ENCODE data around the gene C10orf143. TPM values are rescaled to one million over a fixed set of nuclear protein-coding genes. Genes with fewer than 3 reads are reported as not detected.

The C10orf143 gene
- total RNA-seq, 3 donors from 2014 or later (not counting 1 experiment from before 2014, with no cell fraction given) = 7.1 to 10.9 (median 8.2) TPM

GRCh38 chr10:130027716-130028464 is 82.7 kb downstream of the C10orf143 start:
- Histone ChIP-seq H3K4me3 (ENCODE audit: low read length) (no peak overlapping the region), H3K27me3 (ENCODE audit: control insufficient read depth, insufficient read depth, low read length) (no peaks in the 10 kb centered on the region), H3K36me3 (ENCODE audit: control insufficient read depth, insufficient read depth, low read length) (no peaks in the 10 kb centered on the region), H3K4me1 (ENCODE audit: control insufficient read depth, insufficient read depth, low read length) (no peaks in the 10 kb centered on the region), H3K9me3 (ENCODE audit: control insufficient read depth, insufficient read depth, low read length) (no peaks in the 10 kb centered on the region), H3K27ac (ENCODE audit: low read length) (no peak overlapping the region)
- Mint-ChIP-seq H3K36me3 (no peaks in the 10 kb centered on the region), H3K27ac (no peak overlapping the region), H3K9me3 (no peaks in the 10 kb centered on the region), H3K4me3 (no peak overlapping the region), H3K4me1 (no peaks in the 10 kb centered on the region), H3K27me3 (ENCODE audit: low read depth in 2 of 2) (no peaks in the 10 kb centered on the region)
- WGBS (ENCODE audit: insufficient coverage) = 89% methylated on average over 27 of the region's 27 CpGs
- DNase-seq (no peak), ATAC-seq (no peak)
- TF ChIP-seq, protein P1, sequence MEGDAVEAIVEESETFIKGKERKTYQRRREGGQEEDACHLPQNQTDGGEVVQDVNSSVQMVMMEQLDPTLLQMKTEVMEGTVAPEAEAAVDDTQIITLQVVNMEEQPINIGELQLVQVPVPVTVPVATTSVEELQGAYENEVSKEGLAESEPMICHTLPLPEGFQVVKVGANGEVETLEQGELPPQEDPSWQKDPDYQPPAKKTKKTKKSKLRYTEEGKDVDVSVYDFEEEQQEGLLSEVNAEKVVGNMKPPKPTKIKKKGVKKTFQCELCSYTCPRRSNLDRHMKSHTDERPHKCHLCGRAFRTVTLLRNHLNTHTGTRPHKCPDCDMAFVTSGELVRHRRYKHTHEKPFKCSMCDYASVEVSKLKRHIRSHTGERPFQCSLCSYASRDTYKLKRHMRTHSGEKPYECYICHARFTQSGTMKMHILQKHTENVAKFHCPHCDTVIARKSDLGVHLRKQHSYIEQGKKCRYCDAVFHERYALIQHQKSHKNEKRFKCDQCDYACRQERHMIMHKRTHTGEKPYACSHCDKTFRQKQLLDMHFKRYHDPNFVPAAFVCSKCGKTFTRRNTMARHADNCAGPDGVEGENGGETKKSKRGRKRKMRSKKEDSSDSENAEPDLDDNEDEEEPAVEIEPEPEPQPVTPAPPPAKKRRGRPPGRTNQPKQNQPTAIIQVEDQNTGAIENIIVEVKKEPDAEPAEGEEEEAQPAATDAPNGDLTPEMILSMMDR (IDR thresholded peaks at IDR 0.05) = no peak
- intact Hi-C loops (cut with micrococcal nuclease) = no loop called here

DNA sequence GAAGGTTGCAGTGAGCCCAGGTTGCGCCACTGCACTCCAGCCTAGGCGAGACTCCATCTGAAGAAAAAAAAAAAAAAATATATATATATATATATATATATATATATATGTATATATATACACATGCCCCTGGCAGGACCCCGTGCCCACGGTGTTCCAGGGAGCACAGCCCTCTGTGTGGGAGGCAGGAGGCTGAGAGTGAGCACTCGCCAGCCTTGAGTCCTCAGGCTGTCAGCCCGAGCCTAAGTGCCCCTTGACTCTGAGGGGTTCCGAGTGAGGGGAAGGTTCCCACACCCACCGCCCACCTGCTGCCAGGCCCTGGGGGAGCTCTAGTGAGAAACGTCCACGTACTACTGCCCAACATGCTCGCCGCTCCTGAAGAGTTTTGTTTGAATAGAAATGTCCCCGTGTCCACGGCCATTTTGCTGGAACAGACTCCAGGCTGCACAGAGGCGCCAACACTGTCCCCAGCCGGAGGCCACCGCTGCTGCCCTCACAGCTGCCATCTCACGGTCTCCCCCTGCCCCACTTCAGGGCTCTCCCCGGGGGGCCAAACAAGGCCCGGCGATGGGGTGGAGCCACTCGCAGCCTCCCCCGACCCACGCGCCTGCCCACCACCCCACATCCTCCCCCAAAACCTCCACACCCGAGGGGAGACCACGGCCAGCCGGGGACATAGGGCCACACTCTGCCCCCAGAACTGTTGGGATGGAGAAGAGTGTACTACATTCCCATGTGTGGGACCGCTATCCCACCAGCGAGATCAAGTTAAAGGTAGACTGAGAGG is 83.8 kb downstream of the C10orf143 start:
- H3K4me3 Mint-ChIP-seq = no peak overlapping the region
- TF ChIP-seq, protein P1 (IDR thresholded peaks at IDR 0.05) = no peak
- ATAC-seq (no peak), DNase-seq (no peak)
- no peaks in the 10 kb centered on the region for H3K36me3 Mint-ChIP-seq
- no peaks in the 10 kb centered on the region for H3K9me3 Mint-ChIP-seq
- H3K27ac Mint-ChIP-seq = no peak overlapping the region
- whole genome bisulfite sequencing (ENCODE audit: insufficient coverage) = 94% methylated on average over 23 of the region's 30 CpGs
- Histone ChIP-seq H3K4me1 (ENCODE audit: control insufficient read depth, insufficient read depth, low read length) (no peaks in the 10 kb centered on the region), H3K36me3 (ENCODE audit: control insufficient read depth, insufficient read depth, low read length) (no peaks in the 10 kb centered on the region), H3K27me3 (ENCODE audit: control insufficient read depth, insufficient read depth, low read length) (no peaks in the 10 kb centered on the region), H3K9me3 (ENCODE audit: control insufficient read depth, insufficient read depth, low read length) (no peaks in the 10 kb centered on the region), H3K27ac (ENCODE audit: low read length) (no peak overlapping the region), H3K4me3 (ENCODE audit: low read length) (no peak overlapping the region)
- intact Hi-C loops (cut with micrococcal nuclease) = no loop called here
- H3K27me3 Mint-ChIP-seq (ENCODE audit: low read depth in 2 of 2) = no peaks in the 10 kb centered on the region
- no peaks in the 10 kb centered on the region for H3K4me1 Mint-ChIP-seq

DNA sequence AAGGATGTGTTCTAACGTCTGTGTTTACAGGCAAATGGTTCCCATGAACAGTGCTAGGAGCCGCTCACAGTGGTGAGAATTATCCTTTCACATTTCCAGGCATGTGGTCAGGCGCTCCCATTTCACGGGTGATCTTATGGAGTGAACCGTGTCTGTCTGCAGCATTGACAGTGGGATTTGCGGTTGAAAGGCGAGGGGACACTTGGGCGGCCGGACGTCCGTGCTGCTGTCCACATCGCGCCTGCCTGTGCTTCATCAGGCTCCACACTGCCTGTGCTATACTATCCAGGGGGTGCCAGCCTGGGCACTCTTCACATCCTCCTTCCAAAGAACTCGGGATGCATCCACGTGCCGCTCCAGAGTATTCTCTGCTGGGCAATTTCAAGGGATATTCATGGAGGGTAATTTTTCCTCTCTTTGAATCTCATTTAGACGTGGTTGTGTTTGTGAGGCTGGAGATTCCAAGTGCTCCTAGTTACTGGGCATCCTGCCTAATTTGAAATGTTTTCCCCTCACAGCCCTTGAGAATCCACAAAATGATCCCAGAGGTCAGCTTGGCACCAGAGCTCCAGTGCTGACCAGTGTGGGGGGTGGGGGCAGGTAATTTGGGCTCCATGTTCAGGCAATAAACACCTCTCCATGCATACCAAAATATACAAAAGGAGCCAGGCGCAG is 84.7 kb downstream of the C10orf143 start:
- no peaks in the 10 kb centered on the region for H3K36me3 ChIP-seq (ENCODE audit: control insufficient read depth, insufficient read depth, low read length)
- Mint-ChIP-seq H3K27ac (no peak overlapping the region), H3K27me3 (ENCODE audit: low read depth in 2 of 2) (no peaks in the 10 kb centered on the region), H3K4me1 (no peaks in the 10 kb centered on the region), H3K9me3 (no peaks in the 10 kb centered on the region), H3K4me3 (no peak overlapping the region), H3K36me3 (no peaks in the 10 kb centered on the region)
- TF ChIP-seq, protein P1 (IDR thresholded peaks at IDR 0.05) = no peak
- no peaks in the 10 kb centered on the region for H3K4me1 ChIP-seq (ENCODE audit: control insufficient read depth, insufficient read depth, low read length)
- intact Hi-C loops (cut with micrococcal nuclease) = no loop called here
- H3K27me3 ChIP-seq (ENCODE audit: control insufficient read depth, insufficient read depth, low read length) = no peaks in the 10 kb centered on the region
- ATAC-seq (no peak), DNase-seq (no peak)
- H3K27ac ChIP-seq (ENCODE audit: low read length) = no peak overlapping the region
- no peaks in the 10 kb centered on the region for H3K9me3 ChIP-seq (ENCODE audit: control insufficient read depth, insufficient read depth, low read length)
- WGBS (ENCODE audit: insufficient coverage) = 86% methylated on average over 16 of the region's 18 CpGs
- no peak overlapping the region for H3K4me3 ChIP-seq (ENCODE audit: low read length)

Data from natural killer cell (primary cell).